Measurements from ENCODE around the gene POR. TPM values are rescaled to one million over a fixed set of nuclear protein-coding genes. Genes with fewer than 3 reads are reported as not detected.
A peak's percentile ranks its signal among the peaks of the same experiment; 100 is the strongest.
"Not testable (repeated sequence)": the region's sequence is repeated elsewhere in the genome, so short reads cannot be mapped to it uniquely, and the experiment has no call there.

Gene POR
- total RNA-seq, 1 experiment from 2014 or later: 151 TPM

GRCh38 chr7:76023002-76023401, 108.0 kb downstream of the POR start (continued):
- TF ChIP-seq, protein P1, sequence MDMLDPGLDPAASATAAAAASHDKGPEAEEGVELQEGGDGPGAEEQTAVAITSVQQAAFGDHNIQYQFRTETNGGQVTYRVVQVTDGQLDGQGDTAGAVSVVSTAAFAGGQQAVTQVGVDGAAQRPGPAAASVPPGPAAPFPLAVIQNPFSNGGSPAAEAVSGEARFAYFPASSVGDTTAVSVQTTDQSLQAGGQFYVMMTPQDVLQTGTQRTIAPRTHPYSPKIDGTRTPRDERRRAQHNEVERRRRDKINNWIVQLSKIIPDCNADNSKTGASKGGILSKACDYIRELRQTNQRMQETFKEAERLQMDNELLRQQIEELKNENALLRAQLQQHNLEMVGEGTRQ (CRISPR knock-in tag; IDR thresholded peaks at IDR 0.05): no peak
- no peak for TF ChIP-seq CREB1 (CRISPR knock-in tag; IDR thresholded peaks at IDR 0.05)
- TF ChIP-seq PRRX2 (CRISPR knock-in tag; IDR thresholded peaks at IDR 0.05): no peak
- no peak for TF ChIP-seq ZNF416 (CRISPR knock-in tag; IDR thresholded peaks at IDR 0.05)
- no peak for TF ChIP-seq TCF7 (CRISPR knock-in tag; IDR thresholded peaks at IDR 0.05; ENCODE audit: low read depth)
- TF ChIP-seq SOX15 (CRISPR knock-in tag; IDR thresholded peaks at IDR 0.05): no peak
- no peak for TF ChIP-seq IRF2 (CRISPR knock-in tag; IDR thresholded peaks at IDR 0.05; ENCODE audit: borderline replicate concordance, low read depth)
- no peak for TF ChIP-seq SMAD3 (CRISPR knock-in tag; IDR thresholded peaks at IDR 0.05; ENCODE audit: borderline replicate concordance)
- TF ChIP-seq NR1H2 (CRISPR knock-in tag; IDR thresholded peaks at IDR 0.05): no peak

DNA sequence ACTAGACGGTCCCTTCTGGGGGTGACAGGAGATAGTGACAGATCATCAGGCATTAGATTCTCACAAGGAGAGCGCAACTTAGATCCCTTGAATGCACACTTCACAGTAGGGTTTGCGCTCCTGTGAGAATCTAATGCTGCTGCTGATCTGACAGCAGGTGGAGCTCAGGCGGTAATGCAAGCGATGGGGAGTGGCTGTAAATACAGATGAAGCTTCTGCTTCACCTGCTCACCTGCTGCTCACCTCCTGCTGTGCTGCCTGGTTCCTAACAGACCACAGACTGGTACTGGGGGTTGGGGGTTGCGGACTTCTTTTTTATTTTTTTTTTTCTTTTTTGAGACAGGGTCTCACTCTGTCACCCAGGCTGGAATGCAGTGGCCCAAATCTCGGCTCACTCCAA, 114.7 kb downstream of the POR start:
- peak; percentile 55; the same call in 1 of the 2 replicates for TF ChIP-seq ZNF423 (CRISPR knock-in tag; IDR thresholded peaks at IDR 0.05)
- H3K27ac Mint-ChIP-seq; H3K4me3 Mint-ChIP-seq; H3K4me1 Mint-ChIP-seq; H3K9me3 Mint-ChIP-seq; H3K27me3 Mint-ChIP-seq (ENCODE audit: low read depth); POLR2A ChIA-PET; ATAC-seq; H3K36me3 Mint-ChIP-seq: not testable (repeated sequence)
- CTCF ChIA-PET: interaction anchor here (0.9 to 2.8 kb wide), 3 partner anchors 9 to 43 kb away, joined by 3 to 11 read pairs (median 4); partner anchors contain the start of genes MDH2 and STYXL1
- DNase-seq (ENCODE audit: low spot score): peak; percentile 39

DNA sequence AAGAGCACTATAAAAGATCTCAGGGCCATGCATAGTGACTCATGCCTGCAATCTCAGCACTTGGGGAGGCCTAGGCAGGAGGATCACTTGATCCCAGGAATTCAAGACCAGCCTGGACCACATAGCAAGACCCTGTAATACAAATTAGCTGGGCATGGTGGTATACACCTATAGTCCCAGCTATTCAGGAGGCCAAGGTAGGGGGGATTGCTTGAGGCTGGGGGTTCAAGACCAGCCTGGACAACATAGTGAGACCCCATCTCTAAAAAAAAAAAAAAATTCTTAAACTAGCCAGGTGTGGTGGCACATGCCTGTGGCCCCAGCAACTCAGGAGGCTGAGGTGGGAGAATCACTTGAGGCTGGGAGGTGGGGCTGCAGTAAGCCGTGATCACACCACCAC, 117.0 kb downstream of the POR start:
- H3K9me3 Mint-ChIP-seq: no peaks in the 10 kb centered on the region
- ATAC-seq (no peak), DNase-seq (ENCODE audit: low spot score) (no peak)
- POLR2A ChIA-PET: no interaction called here
- CTCF ChIA-PET: no interaction called here
- TF ChIP-seq TCF7 (CRISPR knock-in tag; IDR thresholded peaks at IDR 0.05; ENCODE audit: low read depth): no peak
- TF ChIP-seq ATF6 (CRISPR knock-in tag; IDR thresholded peaks at IDR 0.05): no peak
- TF ChIP-seq EMX1 (CRISPR knock-in tag; IDR thresholded peaks at IDR 0.05): no peak
- no peak for TF ChIP-seq FOXJ3 (CRISPR knock-in tag; IDR thresholded peaks at IDR 0.05; ENCODE audit: borderline replicate concordance)
- no peak for TF ChIP-seq IRF1 (CRISPR knock-in tag; IDR thresholded peaks at IDR 0.05)
- no peak for TF ChIP-seq TEAD4 (CRISPR knock-in tag; IDR thresholded peaks at IDR 0.05)
- no peak for TF ChIP-seq FOXK1 (CRISPR knock-in tag; IDR thresholded peaks at IDR 0.05)
- TF ChIP-seq, protein P2, sequence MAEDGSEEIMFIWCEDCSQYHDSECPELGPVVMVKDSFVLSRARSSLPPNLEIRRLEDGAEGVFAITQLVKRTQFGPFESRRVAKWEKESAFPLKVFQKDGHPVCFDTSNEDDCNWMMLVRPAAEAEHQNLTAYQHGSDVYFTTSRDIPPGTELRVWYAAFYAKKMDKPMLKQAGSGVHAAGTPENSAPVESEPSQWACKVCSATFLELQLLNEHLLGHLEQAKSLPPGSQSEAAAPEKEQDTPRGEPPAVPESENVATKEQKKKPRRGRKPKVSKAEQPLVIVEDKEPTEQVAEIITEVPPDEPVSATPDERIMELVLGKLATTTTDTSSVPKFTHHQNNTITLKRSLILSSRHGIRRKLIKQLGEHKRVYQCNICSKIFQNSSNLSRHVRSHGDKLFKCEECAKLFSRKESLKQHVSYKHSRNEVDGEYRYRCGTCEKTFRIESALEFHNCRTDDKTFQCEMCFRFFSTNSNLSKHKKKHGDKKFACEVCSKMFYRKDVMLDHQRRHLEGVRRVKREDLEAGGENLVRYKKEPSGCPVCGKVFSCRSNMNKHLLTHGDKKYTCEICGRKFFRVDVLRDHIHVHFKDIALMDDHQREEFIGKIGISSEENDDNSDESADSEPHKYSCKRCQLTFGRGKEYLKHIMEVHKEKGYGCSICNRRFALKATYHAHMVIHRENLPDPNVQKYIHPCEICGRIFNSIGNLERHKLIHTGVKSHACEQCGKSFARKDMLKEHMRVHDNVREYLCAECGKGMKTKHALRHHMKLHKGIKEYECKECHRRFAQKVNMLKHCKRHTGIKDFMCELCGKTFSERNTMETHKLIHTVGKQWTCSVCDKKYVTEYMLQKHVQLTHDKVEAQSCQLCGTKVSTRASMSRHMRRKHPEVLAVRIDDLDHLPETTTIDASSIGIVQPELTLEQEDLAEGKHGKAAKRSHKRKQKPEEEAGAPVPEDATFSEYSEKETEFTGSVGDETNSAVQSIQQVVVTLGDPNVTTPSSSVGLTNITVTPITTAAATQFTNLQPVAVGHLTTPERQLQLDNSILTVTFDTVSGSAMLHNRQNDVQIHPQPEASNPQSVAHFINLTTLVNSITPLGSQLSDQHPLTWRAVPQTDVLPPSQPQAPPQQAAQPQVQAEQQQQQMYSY (CRISPR knock-in tag; IDR thresholded peaks at IDR 0.05): no peak
- TF ChIP-seq ZNF317 (CRISPR knock-in tag; IDR thresholded peaks at IDR 0.05; ENCODE audit: borderline replicate concordance, low read depth): no peak
- TF ChIP-seq TP53 (CRISPR knock-in tag; IDR thresholded peaks at IDR 0.05): no peak
- TF ChIP-seq MAX (CRISPR knock-in tag; IDR thresholded peaks at IDR 0.05): no peak
- no peak for TF ChIP-seq ATF2 (CRISPR knock-in tag; IDR thresholded peaks at IDR 0.05; ENCODE audit: borderline replicate concordance, low read depth)
- no peak for TF ChIP-seq HMGXB4 (CRISPR knock-in tag; IDR thresholded peaks at IDR 0.05)
- peaks cover 4% of the 10 kb centered on the region; the same call in 1 of the 2 replicates for H3K36me3 Mint-ChIP-seq
- H3K4me1 Mint-ChIP-seq: peaks cover 3% of the 10 kb centered on the region
- H3K4me3 Mint-ChIP-seq: no peak overlapping the region
- no peaks in the 10 kb centered on the region for H3K27me3 Mint-ChIP-seq (ENCODE audit: low read depth)
- H3K27ac Mint-ChIP-seq: no peak overlapping the region

Data from WTC11 (cell line).